GM10266 (cell line): Measurements from ENCODE around the gene CROCC2.

ENCODE experiments used
- DNase-seq: peaks from one replicate; pipeline ENCODE4 v3.0.0; 2012; ENCODE audit errors: extremely low spot score
- CTCF ChIP-seq: IDR thresholded peaks from 2 replicates; pipeline ENCODE4 v1.5.1; 2012; ENCODE audit warnings: mild to moderate bottlenecking, low read depth; ENCODE audit not compliant: control insufficient read depth, insufficient read depth; ENCODE audit errors: missing control alignments

The CROCC2 gene

DNA sequence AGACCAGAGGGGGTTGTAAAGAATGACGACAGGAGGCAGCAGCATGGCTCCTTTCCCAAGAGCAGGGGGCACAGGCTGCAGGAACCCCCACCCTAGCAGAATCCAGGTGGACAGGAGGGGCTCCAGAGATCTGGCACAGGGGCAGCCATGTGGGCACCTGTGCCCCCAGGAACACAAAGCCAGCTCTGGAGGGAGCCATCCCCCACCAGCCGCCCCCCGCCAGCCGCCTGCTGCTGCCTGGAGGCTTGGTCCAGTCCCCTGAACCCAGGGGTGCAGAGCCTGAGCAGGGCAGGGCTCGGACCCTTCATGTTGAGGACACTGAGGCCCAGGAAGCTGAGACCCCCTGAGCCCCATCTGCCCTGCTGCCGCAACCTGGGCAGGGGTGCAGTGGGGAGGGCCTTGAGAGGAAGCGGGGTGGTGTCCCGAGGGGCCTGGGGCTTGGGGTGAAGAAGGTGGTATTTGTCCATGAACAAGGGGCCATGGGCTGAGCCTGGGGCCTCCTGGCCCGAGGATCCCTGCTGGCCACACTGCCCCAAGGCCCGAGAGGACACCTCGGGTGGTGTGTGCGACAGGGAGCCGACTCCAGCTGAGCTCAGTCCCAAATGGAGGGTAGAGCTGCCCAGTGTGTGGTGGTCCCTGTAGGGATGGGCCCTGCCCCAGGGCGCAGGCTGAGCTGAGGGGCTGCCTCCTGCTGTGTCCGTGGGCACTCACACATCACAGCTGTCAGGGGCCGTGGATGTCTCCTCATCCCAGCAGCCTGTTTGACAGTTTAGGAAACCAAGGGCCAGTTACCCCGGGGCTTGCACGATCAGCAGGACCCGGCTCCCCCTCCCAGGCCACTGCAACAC, 52.5 kb downstream of the CROCC2 start:
- TF ChIP-seq CTCF: no peak
- no peak for DNase-seq

DNA sequence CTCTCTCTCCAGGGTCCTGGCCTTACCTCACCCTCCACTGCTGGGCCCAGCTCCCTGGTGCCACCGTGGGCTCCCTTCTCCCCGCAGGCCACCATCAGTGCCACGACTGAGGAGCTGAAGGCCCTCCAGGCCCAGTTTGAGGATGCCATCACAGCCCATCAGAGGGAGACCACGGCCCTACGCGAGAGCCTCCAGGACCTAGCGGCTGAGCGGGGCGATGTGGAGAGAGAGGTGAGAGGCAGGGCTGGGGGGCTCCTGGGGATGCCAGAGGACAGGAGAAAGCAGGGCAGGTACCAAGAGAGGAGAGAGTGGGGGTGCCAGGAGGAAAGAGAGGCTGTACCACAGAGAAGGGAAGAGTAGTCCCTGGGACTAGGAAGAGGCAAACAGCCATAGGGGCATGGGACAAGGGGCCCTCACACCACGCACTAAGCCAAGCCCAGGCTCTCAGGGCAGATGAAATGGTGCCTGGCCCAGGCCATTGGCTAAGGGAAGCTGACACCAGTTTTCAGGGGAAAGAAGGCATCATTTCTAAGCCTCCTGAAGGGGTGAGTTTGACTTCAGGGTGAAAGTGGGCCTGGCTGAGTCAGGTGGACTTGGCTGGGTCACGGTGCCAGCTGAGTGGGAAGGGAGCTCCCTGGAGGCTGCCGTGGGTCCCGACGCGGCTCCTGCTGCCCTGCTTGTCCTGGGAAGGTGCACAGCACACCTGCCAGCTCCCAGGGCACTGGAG, 53.2 kb downstream of the CROCC2 start:
- DNase-seq: no peak
- no peak for TF ChIP-seq CTCF

DNA sequence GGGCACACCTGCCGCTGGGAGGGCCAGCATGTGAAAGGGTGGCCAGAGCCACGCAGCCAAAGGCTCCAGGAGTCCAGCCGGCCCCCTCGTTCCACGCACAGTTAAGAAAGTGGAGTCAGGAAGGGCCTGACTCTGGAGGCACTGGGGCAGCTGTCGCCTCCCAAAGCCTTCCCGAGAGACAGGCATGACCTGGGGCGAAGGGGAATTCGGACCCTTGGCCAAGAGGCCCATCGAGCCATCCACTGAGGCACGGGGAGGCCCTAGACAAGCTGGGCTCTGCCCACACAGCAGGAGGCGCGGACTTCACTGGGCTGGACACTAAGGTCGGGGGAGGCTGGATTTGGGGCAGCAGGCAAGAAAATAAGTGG, 53.8 kb downstream of the CROCC2 start:
- no peak for TF ChIP-seq CTCF
- no peak for DNase-seq

GRCh38 chr2:240960309-240960970, 54.3 kb downstream of the CROCC2 start:
- DNase-seq: no peak

GRCh38 chr2:240960971-240961876, 55.1 kb downstream of the CROCC2 start:
- no peak for DNase-seq
- TF ChIP-seq CTCF: no peak

More at GRCh38 chr2:240960309-240960970, 54.3 kb downstream of the CROCC2 start:
- TF ChIP-seq CTCF: no peak

GRCh38 chr2:240961910-240962299, 55.8 kb downstream of the CROCC2 start:
- no peak for DNase-seq
- no peak for TF ChIP-seq CTCF
